Hepatocyte (in vitro differentiated cells): ENCODE data around the gene C1QTNF3. TPM values are rescaled to one million over a fixed set of nuclear protein-coding genes. Genes with fewer than 3 reads are reported as not detected.

Source experiments
- DNase-seq: peaks from one replicate; pipeline ENCODE4 v3.0.0-alpha.2; 2016; ENCODE audit warnings: low spot score
- H2AFZ ChIP-seq: fragments of 200-600 bp; sonication (generic); 2 replicates; pipeline ENCODE4 v1.6.0; 2016; ENCODE audit warnings: antibody characterized with exemption, mild to moderate bottlenecking
- H3K27ac ChIP-seq: fragments of 200-600 bp; sonication (generic); 2 replicates; pipeline ENCODE4 v1.5.1; 2016; ENCODE audit warnings: mild to moderate bottlenecking
- H3K27me3 ChIP-seq: fragments of 200-600 bp; sonication (generic); 2 replicates; pipeline ENCODE4 v1.6.1; 2016
- H3K36me3 ChIP-seq: fragments of 200-600 bp; sonication (generic); replicated peaks from 2 replicates; pipeline ENCODE4 v1.5.1; 2016; ENCODE audit warnings: low read depth; ENCODE audit not compliant: insufficient read depth
- H3K4me1 ChIP-seq: fragments of 200-600 bp; sonication (generic); 2 replicates; pipeline ENCODE4 v1.5.1; 2016; ENCODE audit warnings: mild to moderate bottlenecking, moderate library complexity; ENCODE audit not compliant: insufficient read depth
- H3K4me2 ChIP-seq: fragments of 200-600 bp; sonication (generic); 2 replicates; pipeline ENCODE4 v1.6.0; 2016
- H3K4me3 ChIP-seq: fragments of 200-600 bp; sonication (generic); 2 replicates; pipeline ENCODE4 v1.5.1; 2016; ENCODE audit warnings: mild to moderate bottlenecking
- H3K79me2 ChIP-seq: fragments of 200-600 bp; sonication (generic); 2 replicates; pipeline ENCODE4 v1.6.0; 2017; ENCODE audit warnings: mild to moderate bottlenecking
- H3K9me2 ChIP-seq: fragments of 200-600 bp; sonication (generic); replicated peaks from 2 replicates; pipeline ENCODE4 v1.6.0; 2017; ENCODE audit warnings: mild to moderate bottlenecking; ENCODE audit not compliant: insufficient read depth
- H3K9me3 ChIP-seq: fragments of 200-600 bp; sonication (generic); 2 replicates; pipeline ENCODE4 v1.5.1; 2016; ENCODE audit warnings: low read depth, mild to moderate bottlenecking
- H4K20me1 ChIP-seq: fragments of 200-600 bp; sonication (generic); 2 replicates; pipeline ENCODE4 v1.6.0; 2016; ENCODE audit warnings: mild to moderate bottlenecking; ENCODE audit not compliant: insufficient read depth, poor library complexity, severe bottlenecking
- EZH2 ChIP-seq: fragments of 200-600 bp; sonication (generic); IDR thresholded peaks from 2 replicates; pipeline ENCODE4 v1.6.1; 2016; ENCODE audit warnings: antibody characterized with exemption, mild to moderate bottlenecking, borderline replicate concordance
- EZH2phosphoT487 ChIP-seq: fragments of 200-600 bp; sonication (generic); IDR thresholded peaks from one replicate; pipeline ENCODE4 v1.6.1; 2018; ENCODE audit warnings: antibody characterized with exemption, mild to moderate bottlenecking, low read depth, moderate library complexity; ENCODE audit not compliant: unreplicated experiment, severe bottlenecking
- WGBS: methylation state at CpG from one replicate; pipeline ENCODE4 v1.1.6; 2016; ENCODE audit warnings: low lambda C conversion rate; ENCODE audit errors: missing lambda C conversion rate; 5-methylcytosine and 5-hydroxymethylcytosine counted together
- polyA plus RNA-seq: library from polyadenylated mRNA; unstranded; fragments of >200 nt; fragmentation: Nextera tagmentation; extraction: Ambion mirVana; gene quantifications from 2 replicates; pipeline ENCODE4 v1.2.1, GENCODE V29; 2016
- total RNA-seq: library from RNA; depleted of rRNA; stranded (reverse); fragments of >200 nt; gene quantifications from 2 replicates; pipeline ENCODE4 v1.2.3, GENCODE V29; 2014
- TF ChIP-seq, protein P1 (sequence below): fragments of 200-600 bp; sonication (generic); IDR thresholded peaks from 2 replicates; pipeline ENCODE4 v1.5.1; 2016; ENCODE audit warnings: antibody characterized with exemption, mild to moderate bottlenecking; ENCODE audit not compliant: poor library complexity

C1QTNF3 gene
- total and polyA plus RNA-seq, 2 experiments from 2014 or later: 2.7 to 7.4 TPM

DNA sequence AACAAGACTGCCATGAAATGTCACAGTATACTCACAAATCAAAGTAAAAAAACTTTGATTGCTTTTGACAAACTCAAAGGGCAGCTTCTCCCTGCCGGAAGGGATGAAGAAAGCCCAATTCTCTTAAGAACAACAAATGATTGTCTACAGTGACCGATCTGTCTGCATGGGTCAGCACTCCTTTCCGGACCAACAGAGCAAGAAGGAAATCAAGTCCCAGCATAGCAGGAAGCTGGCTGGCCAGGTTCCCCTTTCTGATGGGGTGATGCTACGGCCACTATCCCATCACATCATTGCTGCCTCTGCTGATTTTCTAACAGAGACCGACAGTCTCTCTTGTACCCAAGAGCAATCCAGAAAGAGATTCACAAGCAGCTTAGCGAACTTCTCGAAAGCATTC lies 692 bp downstream of the C1QTNF3 start:
- Histone ChIP-seq H4K20me1 (no peaks in the 10 kb centered on the region), H2AFZ (no peak overlapping the region), H3K9me2 (no peaks in the 10 kb centered on the region), H3K4me1 (no peaks in the 10 kb centered on the region), H3K27me3 (no peaks in the 10 kb centered on the region), H3K4me3 (no peak overlapping the region), H3K9me3 (no peaks in the 10 kb centered on the region), H3K4me2 (no peak overlapping the region), H3K27ac (no peak overlapping the region), H3K36me3 (no peaks in the 10 kb centered on the region), H3K79me2 (no peaks in the 10 kb centered on the region)
- no peak for DNase-seq
- 94% methylated on average over 7 of the region's 7 CpGs for WGBS
- TF ChIP-seq, protein P1, sequence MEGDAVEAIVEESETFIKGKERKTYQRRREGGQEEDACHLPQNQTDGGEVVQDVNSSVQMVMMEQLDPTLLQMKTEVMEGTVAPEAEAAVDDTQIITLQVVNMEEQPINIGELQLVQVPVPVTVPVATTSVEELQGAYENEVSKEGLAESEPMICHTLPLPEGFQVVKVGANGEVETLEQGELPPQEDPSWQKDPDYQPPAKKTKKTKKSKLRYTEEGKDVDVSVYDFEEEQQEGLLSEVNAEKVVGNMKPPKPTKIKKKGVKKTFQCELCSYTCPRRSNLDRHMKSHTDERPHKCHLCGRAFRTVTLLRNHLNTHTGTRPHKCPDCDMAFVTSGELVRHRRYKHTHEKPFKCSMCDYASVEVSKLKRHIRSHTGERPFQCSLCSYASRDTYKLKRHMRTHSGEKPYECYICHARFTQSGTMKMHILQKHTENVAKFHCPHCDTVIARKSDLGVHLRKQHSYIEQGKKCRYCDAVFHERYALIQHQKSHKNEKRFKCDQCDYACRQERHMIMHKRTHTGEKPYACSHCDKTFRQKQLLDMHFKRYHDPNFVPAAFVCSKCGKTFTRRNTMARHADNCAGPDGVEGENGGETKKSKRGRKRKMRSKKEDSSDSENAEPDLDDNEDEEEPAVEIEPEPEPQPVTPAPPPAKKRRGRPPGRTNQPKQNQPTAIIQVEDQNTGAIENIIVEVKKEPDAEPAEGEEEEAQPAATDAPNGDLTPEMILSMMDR: no peak
- TF ChIP-seq EZH2 (no peak), EZH2phosphoT487 (no peak)

DNA sequence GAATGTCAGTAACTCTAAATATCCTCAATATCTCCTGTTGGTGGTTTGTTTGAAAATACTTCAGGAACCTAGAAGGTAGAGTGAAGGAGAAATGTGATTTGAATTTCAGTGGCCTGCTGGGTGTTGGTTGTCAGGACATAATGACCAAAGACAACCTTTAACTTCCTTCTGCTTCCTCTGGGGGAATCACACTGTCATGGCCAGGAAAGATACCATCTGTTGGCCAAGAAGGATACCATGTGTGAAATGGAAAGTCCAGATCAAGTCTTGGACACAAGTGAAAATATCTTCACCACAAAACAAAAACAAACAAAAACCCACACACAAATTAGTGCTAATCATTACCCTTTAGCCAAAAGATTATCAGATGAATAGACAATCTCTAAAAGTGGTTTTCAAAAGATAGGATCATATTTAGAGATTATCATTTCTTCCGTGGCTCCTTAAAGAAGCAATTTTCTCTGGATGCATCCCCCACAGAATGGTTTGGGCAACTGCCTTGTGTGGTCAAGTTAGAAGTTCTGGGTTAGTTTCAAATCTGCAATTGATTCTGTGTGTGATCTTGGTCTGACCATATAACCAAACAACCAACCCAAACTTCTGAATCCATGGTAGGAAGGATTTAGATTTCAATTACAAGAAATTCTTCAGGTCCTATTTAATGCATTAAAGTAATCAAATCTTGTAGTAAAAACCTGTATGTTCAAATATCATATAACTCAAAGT lies 1.6 kb downstream of the C1QTNF3 start:
- TF ChIP-seq, protein P1: no peak
- TF ChIP-seq EZH2 (no peak), EZH2phosphoT487 (no peak)
- Histone ChIP-seq H3K4me3 (no peak overlapping the region), H3K27me3 (no peaks in the 10 kb centered on the region), H3K4me1 (no peaks in the 10 kb centered on the region), H3K4me2 (no peak overlapping the region), H3K79me2 (no peaks in the 10 kb centered on the region), H3K9me2 (no peaks in the 10 kb centered on the region), H2AFZ (no peak overlapping the region), H4K20me1 (no peaks in the 10 kb centered on the region), H3K36me3 (no peaks in the 10 kb centered on the region), H3K27ac (no peak overlapping the region), H3K9me3 (no peaks in the 10 kb centered on the region)
- DNase-seq: no peak
- WGBS: 86% methylated on average over 1 of the region's 1 CpG

DNA sequence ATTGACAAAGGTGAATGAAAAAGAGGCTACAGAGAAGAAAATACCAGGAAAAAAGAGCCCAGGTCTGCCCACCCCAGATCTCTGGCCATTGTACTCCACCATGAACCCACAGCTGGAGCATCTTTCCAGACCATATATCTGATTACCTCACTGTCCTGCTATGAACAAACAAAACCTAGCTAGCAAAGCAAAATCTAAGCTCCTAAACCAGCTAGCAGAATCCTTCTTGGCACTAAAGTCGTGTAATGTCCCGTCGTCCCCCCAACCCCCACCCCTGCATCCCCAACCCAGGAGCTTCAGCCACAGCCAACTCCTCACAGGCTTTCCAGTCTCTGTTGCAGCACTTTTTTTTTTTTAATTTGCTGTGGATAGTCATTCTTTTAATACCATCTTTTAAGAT lies 2.5 kb downstream of the C1QTNF3 start:
- no peak for DNase-seq
- H2AFZ ChIP-seq: no peak overlapping the region
- no peaks in the 10 kb centered on the region for H3K79me2 ChIP-seq
- H3K27me3 ChIP-seq: no peaks in the 10 kb centered on the region
- H3K9me3 ChIP-seq: no peaks in the 10 kb centered on the region
- no peak overlapping the region for H3K4me3 ChIP-seq
- no peak overlapping the region for H3K27ac ChIP-seq
- H3K36me3 ChIP-seq: no peaks in the 10 kb centered on the region
- H3K9me2 ChIP-seq: no peaks in the 10 kb centered on the region
- TF ChIP-seq EZH2phosphoT487 (no peak), EZH2 (no peak)
- TF ChIP-seq, protein P1: no peak
- H4K20me1 ChIP-seq: no peaks in the 10 kb centered on the region
- H3K4me1 ChIP-seq: no peaks in the 10 kb centered on the region
- 60% methylated on average over 3 of the region's 3 CpGs for WGBS
- H3K4me2 ChIP-seq: no peak overlapping the region
